Endothelial cell of umbilical vein (primary cell): ENCODE measurements around the gene SIRPD.

Experiments used
- CTCF ChIP-seq, 2 donors: IDR thresholded peaks; 1 replicate in 1 of 2; 2 replicates in 1 of 2; pipeline ENCODE4 v1.5.1; 2011; ENCODE audit warnings: low read length in 2 of 2, mild to moderate bottlenecking in 2 of 2, moderate library complexity in 2 of 2, control low read depth in 1 of 2, inconsistent platforms in 1 of 2, low read depth in 1 of 2; ENCODE audit not compliant: insufficient read depth in 1 of 2; ENCODE audit errors: extremely low read depth in 1 of 2
- EZH2 ChIP-seq: IDR thresholded peaks from 2 replicates; pipeline ENCODE4 v1.6.1; 2012; ENCODE audit warnings: borderline replicate concordance, low read depth, mild to moderate bottlenecking, moderate library complexity, low read length, inconsistent platforms; ENCODE audit not compliant: severe bottlenecking
- FOS ChIP-seq: IDR thresholded peaks from 2 replicates; pipeline ENCODE4 v1.6.1; 2011; ENCODE audit warnings: mild to moderate bottlenecking, low read length, moderate library complexity, borderline replicate concordance; ENCODE audit not compliant: insufficient read depth
- MAX ChIP-seq: IDR thresholded peaks from 2 replicates; pipeline ENCODE4 v1.6.1; 2011; ENCODE audit not compliant: insufficient read depth, insufficient read length
- MYC ChIP-seq: IDR thresholded peaks from one replicate; pipeline ENCODE4 v1.6.1; 2011; ENCODE audit warnings: mild to moderate bottlenecking, low read depth, low read length
- POLR2A ChIP-seq: IDR thresholded peaks from 2 replicates; pipeline ENCODE4 v1.6.1; 2012; ENCODE audit warnings: low read depth, mild to moderate bottlenecking, control low read depth, low read length
- POLR2AphosphoS5 ChIP-seq: IDR thresholded peaks from 2 replicates; pipeline ENCODE4 v1.6.1; 2012; ENCODE audit warnings: low read depth, mild to moderate bottlenecking, control low read depth, low read length, moderate library complexity; ENCODE audit not compliant: insufficient read depth

- TF ChIP-seq CTCF (IDR thresholded peaks at IDR 0.05; ENCODE audit: extremely low read depth in 1 of 2, insufficient read depth in 1 of 2, low read depth in 1 of 2, low read length in 2 of 2) (no peak), POLR2A (peak; percentile 37), EZH2 (no peak), POLR2AphosphoS5 (peak; percentile 81), MYC (no peak), FOS (peak; percentile 95), MAX (no peak)
These were observed 10.1 kb upstream of the SIRPD start for GRCh38 chr20:1567392-1568162.
